HepG2 (cell line): ENCODE measurements around the gene RPS6KB1. TPM values are rescaled to one million over a fixed set of nuclear protein-coding genes. Genes with fewer than 3 reads are reported as not detected.

ENCODE experiments used
- BCL6 ChIP-seq: IDR thresholded peaks from 2 replicates; pipeline ENCODE4 v1.6.1; 2016; ENCODE audit warnings: missing genetic modification reagents, missing compliant biosample characterization
- BCLAF1 ChIP-seq: fragments of 450-650 bp; IDR thresholded peaks from 2 replicates; pipeline ENCODE4 v1.6.1; 2017; ENCODE audit warnings: mild to moderate bottlenecking
- BORCS8-MEF2B ChIP-seq: sonication (generic); formaldehyde crosslinking; IDR thresholded peaks from 2 replicates; pipeline ENCODE4 v1.8.0; 2022; ENCODE audit warnings: mild to moderate bottlenecking, missing genetic modification reagents
- ELF3 ChIP-seq: IDR thresholded peaks from 2 replicates; pipeline ENCODE4 v1.6.1; 2016; ENCODE audit warnings: missing genetic modification reagents, missing compliant biosample characterization
- FOXC1 ChIP-seq: sonication (generic); formaldehyde crosslinking; IDR thresholded peaks from 2 replicates; pipeline ENCODE4 v1.8.0; 2022; ENCODE audit warnings: mild to moderate bottlenecking, missing genetic modification reagents, borderline replicate concordance
- FOXM1 ChIP-seq: sonication (generic); formaldehyde crosslinking; IDR thresholded peaks from 2 replicates; pipeline ENCODE4 v1.5.0; 2020; ENCODE audit warnings: missing genetic modification reagents
- FOXO1 ChIP-seq: sonication (generic); formaldehyde crosslinking; IDR thresholded peaks from 2 replicates; pipeline ENCODE4 v1.4.0; 2020; ENCODE audit warnings: missing genetic modification reagents
- HNF1B ChIP-seq: sonication (generic); formaldehyde crosslinking; IDR thresholded peaks from 2 replicates; pipeline ENCODE4 v1.5.1; 2020; ENCODE audit warnings: mild to moderate bottlenecking, moderate library complexity, missing genetic modification reagents
- MBNL3 ChIP-seq: fragments of 250-450 bp; sonication (Bioruptor Pico); conservative IDR thresholded peaks from 2 replicates; pipeline ENCODE4 v1.8.0; 2022; ENCODE audit warnings: mild to moderate bottlenecking, inconsistent platforms
- NAIF1 ChIP-seq: sonication (generic); formaldehyde crosslinking; IDR thresholded peaks from 2 replicates; pipeline ENCODE4 v1.5.0; 2020; ENCODE audit warnings: mild to moderate bottlenecking, missing genetic modification reagents, borderline replicate concordance
- PHF8 ChIP-seq: sonication (generic); formaldehyde crosslinking; IDR thresholded peaks from 2 replicates; pipeline ENCODE4 v1.5.0; 2020; ENCODE audit warnings: missing genetic modification reagents
- REST ChIP-seq, 2 experiments: IDR thresholded peaks; 2 replicates each; pipeline ENCODE4 v1.6.1; 2011 to 2012; ENCODE audit warnings: low read length in 2 of 2, borderline replicate concordance in 1 of 2, low read depth in 1 of 2, mild to moderate bottlenecking in 1 of 2, moderate library complexity in 1 of 2
- SMC3 ChIP-seq: IDR thresholded peaks from 2 replicates; pipeline ENCODE4 v1.6.1; 2011; ENCODE audit warnings: low read length, improper control_type of control experiment
- TBP ChIP-seq: sonication (generic); formaldehyde crosslinking; IDR thresholded peaks from 2 replicates; pipeline ENCODE4 v1.5.0; 2020; ENCODE audit warnings: missing genetic modification reagents
- ZKSCAN8 ChIP-seq: IDR thresholded peaks from 2 replicates; pipeline ENCODE4 v1.6.1; 2016; ENCODE audit warnings: borderline replicate concordance, missing genetic modification reagents, missing compliant biosample characterization
- ZNF121 ChIP-seq: sonication (generic); formaldehyde crosslinking; IDR thresholded peaks from 2 replicates; pipeline ENCODE4 v1.5.0; 2020; ENCODE audit warnings: mild to moderate bottlenecking, missing genetic modification reagents
- ZNF546 ChIP-seq: sonication (generic); formaldehyde crosslinking; conservative IDR thresholded peaks from 2 replicates; pipeline ENCODE4 v1.8.1; 2023; ENCODE audit warnings: mild to moderate bottlenecking, missing genetic modification reagents
- ZNF580 ChIP-seq: IDR thresholded peaks from 2 replicates; pipeline ENCODE4 v1.6.1; 2016; ENCODE audit warnings: low read depth, borderline replicate concordance
- ZNF672 ChIP-seq: sonication (generic); formaldehyde crosslinking; IDR thresholded peaks from 2 replicates; pipeline ENCODE4 v1.8.1; 2022; ENCODE audit warnings: missing genetic modification reagents
- ZNF766 ChIP-seq: sonication (generic); formaldehyde crosslinking; IDR thresholded peaks from 2 replicates; pipeline ENCODE4 v1.5.0; 2020; ENCODE audit warnings: missing genetic modification reagents, borderline replicate concordance
- ZNF816 ChIP-seq: sonication (generic); formaldehyde crosslinking; IDR thresholded peaks from 2 replicates; pipeline ENCODE4 v1.8.0; 2022; ENCODE audit warnings: missing genetic modification reagents, mild to moderate bottlenecking, borderline replicate concordance
- polyA plus RNA-seq, 8 experiments: library from polyadenylated mRNA; depleted of rRNA in 3 of 8; stranded (reverse) in 7 of 8; unstranded in 1 of 8; fragments of >200 nt; fragmentation: Illumina TruSeq in 4 of 8; extraction: Trizol in 4 of 8; gene quantifications; 2 replicates each; pipeline versions ENCODE4 v1.2.1 to v1.2.3, GENCODE V29; 2011 to 2016; ENCODE audit warnings: low read depth in 4 of 8, missing spikeins in 1 of 8, mixed read lengths in 1 of 8; ENCODE audit not compliant: insufficient read depth in 1 of 8
- total RNA-seq, 5 experiments: library from RNA; depleted of rRNA; stranded (reverse); fragments of >200 nt; fragmentation: Illumina TruSeq; extraction: Trizol; gene quantifications; 2 replicates each; pipeline ENCODE4 v1.2.3, GENCODE V29; 2016; ENCODE audit warnings: low read depth in 1 of 5

The RPS6KB1 gene
- total and polyA plus RNA-seq, 2 of the 13 experiments (the other 11 are each of a cell fraction or from before 2014, with no cell fraction given): 16.5 to 42.2 TPM

- TF ChIP-seq PHF8 (CRISPR knock-in tag): no peak
- TF ChIP-seq BORCS8-MEF2B: peak; percentile 4; the same call in 1 of the 2 replicates
- TF ChIP-seq ZNF766: no peak
- TF ChIP-seq HNF1B (CRISPR knock-in tag): peak; percentile 30; the same call in 1 of the 2 replicates
- TF ChIP-seq ELF3 (CRISPR knock-in tag): no peak
- TF ChIP-seq BCLAF1: no peak
- TF ChIP-seq ZNF546 (CRISPR knock-in tag): 0 out of 2 replicates have a peak, but pooled peaks have one; percentile 8
- TF ChIP-seq TBP (CRISPR knock-in tag): no peak
- peak; percentile 98; the same call in 1 of the 2 replicates for TF ChIP-seq NAIF1
- no peak for TF ChIP-seq FOXO1 (CRISPR knock-in tag)
- TF ChIP-seq ZNF121 (CRISPR knock-in tag): peak; percentile 100
- no peak for TF ChIP-seq REST (IDR thresholded peaks at IDR 0.05; ENCODE audit: borderline replicate concordance in 1 of 2, low read depth in 1 of 2, low read length in 2 of 2)
- TF ChIP-seq FOXC1 (CRISPR knock-in tag): no peak
- TF ChIP-seq MBNL3: no peak
- no peak for TF ChIP-seq BCL6 (CRISPR knock-in tag)
- no peak for TF ChIP-seq FOXM1
- no peak for TF ChIP-seq ZKSCAN8 (CRISPR knock-in tag)
- TF ChIP-seq ZNF580 (CRISPR knock-in tag): no peak
- TF ChIP-seq ZNF672: no peak
- TF ChIP-seq SMC3: no peak
- no peak for TF ChIP-seq ZNF816 (CRISPR knock-in tag)
These were observed 534 bp upstream of the RPS6KB1 start (continued) for GRCh38 chr17:59892251-59892923.
